ENCODE data around the gene ERVH48-1. TPM values are rescaled to one million over a fixed set of nuclear protein-coding genes. Genes with fewer than 3 reads are reported as not detected.
"Not testable (repeated sequence)": the region's sequence is repeated elsewhere in the genome, so short reads cannot be mapped to it uniquely, and the experiment has no call there.

The ERVH48-1 gene
- total RNA-seq, 1 donor: not detected

GRCh38 chr21:42959728-42960127 lies 34.3 kb upstream of the ERVH48-1 start:
- Histone ChIP-seq H3K27ac (ENCODE audit: low read depth, low read length) (no peak overlapping the region), H2AFZ (ENCODE audit: low read length) (no peak overlapping the region), H3K79me2 (ENCODE audit: insufficient read depth, low read length) (no peaks in the 10 kb centered on the region), H3K9me3 (ENCODE audit: low read depth, low read length) (no peaks in the 10 kb centered on the region), H3K27me3 (ENCODE audit: insufficient read depth, low read length) (no peaks in the 10 kb centered on the region), H3K4me1 (ENCODE audit: insufficient read depth, low read length) (no peaks in the 10 kb centered on the region), H3K4me3 (ENCODE audit: insufficient read depth, low read length) (no peak overlapping the region), H3K36me3 (ENCODE audit: insufficient read depth, low read length) (no peaks in the 10 kb centered on the region), H4K20me1 (ENCODE audit: insufficient read depth, low read length) (no peaks in the 10 kb centered on the region), H3K4me2 (ENCODE audit: insufficient read depth, low read length) (no peak overlapping the region)
- DNase-seq (ENCODE audit: insufficient read length, low spot score, missing footprints): no peak
- TF ChIP-seq CTCF (IDR thresholded peaks at IDR 0.05; ENCODE audit: extremely low read depth, low read depth, low read length): no peak

- H3K4me2 ChIP-seq (ENCODE audit: insufficient read depth, low read length); H3K4me1 ChIP-seq (ENCODE audit: insufficient read depth, low read length); H4K20me1 ChIP-seq (ENCODE audit: insufficient read depth, low read length); DNase-seq (ENCODE audit: insufficient read length, low spot score, missing footprints); H3K4me3 ChIP-seq (ENCODE audit: insufficient read depth, low read length); H3K27ac ChIP-seq (ENCODE audit: low read depth, low read length); H3K36me3 ChIP-seq (ENCODE audit: insufficient read depth, low read length); H3K79me2 ChIP-seq (ENCODE audit: insufficient read depth, low read length); H2AFZ ChIP-seq (ENCODE audit: low read length); H3K27me3 ChIP-seq (ENCODE audit: insufficient read depth, low read length); H3K9me3 ChIP-seq (ENCODE audit: low read depth, low read length): not testable (repeated sequence)
Measured at GRCh38 chr21:42958122-42958521, 32.7 kb upstream of the ERVH48-1 start.

DNA sequence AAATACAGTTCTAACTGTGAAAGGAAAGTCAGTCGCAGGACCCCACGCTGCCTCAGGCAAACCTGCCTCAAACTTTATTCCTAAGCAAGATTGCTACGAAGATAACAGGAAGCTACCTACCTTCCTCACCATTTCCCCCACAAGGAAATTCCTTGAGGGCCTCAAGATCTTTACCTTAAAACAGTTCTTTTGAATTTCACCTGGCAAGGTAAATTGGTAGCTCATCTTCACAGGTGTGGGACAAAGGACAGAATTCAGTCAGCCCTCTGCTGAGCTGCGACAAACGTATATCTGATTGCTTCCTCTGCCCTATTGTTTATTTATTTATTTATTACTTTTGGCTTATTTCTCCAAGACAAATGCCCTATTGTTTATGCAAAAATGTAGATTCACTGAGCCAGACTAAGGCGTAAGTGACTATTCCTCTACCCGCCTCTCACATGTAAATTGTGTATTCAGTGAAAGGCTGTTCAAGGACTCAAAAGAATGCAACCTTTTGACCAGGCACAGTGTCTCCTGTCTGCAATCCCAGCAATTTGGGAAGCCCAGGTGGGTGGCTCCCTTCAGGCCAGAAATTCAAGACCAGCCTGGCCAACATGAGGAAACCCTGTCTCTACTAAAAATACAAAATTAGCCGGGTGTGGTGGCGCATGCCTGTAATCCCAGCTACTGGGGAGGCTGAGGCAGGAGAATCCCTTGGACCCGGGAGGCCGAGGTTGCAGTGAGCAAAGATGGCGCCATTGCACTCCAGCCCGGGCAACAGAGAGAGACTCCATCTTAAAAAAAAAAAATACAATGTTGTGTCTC lies 31.6 kb upstream of the ERVH48-1 start:
- Histone ChIP-seq H4K20me1 (ENCODE audit: insufficient read depth, low read length) (no peaks in the 10 kb centered on the region), H3K4me2 (ENCODE audit: insufficient read depth, low read length) (no peak overlapping the region), H3K79me2 (ENCODE audit: insufficient read depth, low read length) (no peaks in the 10 kb centered on the region), H3K9me3 (ENCODE audit: low read depth, low read length) (no peaks in the 10 kb centered on the region), H2AFZ (ENCODE audit: low read length) (no peak overlapping the region), H3K27me3 (ENCODE audit: insufficient read depth, low read length) (no peaks in the 10 kb centered on the region), H3K4me3 (ENCODE audit: insufficient read depth, low read length) (no peak overlapping the region), H3K27ac (ENCODE audit: low read depth, low read length) (no peak overlapping the region), H3K36me3 (ENCODE audit: insufficient read depth, low read length) (no peaks in the 10 kb centered on the region), H3K4me1 (ENCODE audit: insufficient read depth, low read length) (no peaks in the 10 kb centered on the region)
- no peak for DNase-seq (ENCODE audit: insufficient read length, low spot score, missing footprints)
- TF ChIP-seq CTCF (IDR thresholded peaks at IDR 0.05; ENCODE audit: extremely low read depth, low read depth, low read length): no peak

GRCh38 chr21:42951193-42951592 lies 25.8 kb upstream of the ERVH48-1 start:
- not testable (repeated sequence) for H2AFZ ChIP-seq (ENCODE audit: low read length); H3K4me2 ChIP-seq (ENCODE audit: insufficient read depth, low read length); H3K27me3 ChIP-seq (ENCODE audit: insufficient read depth, low read length); H3K4me1 ChIP-seq (ENCODE audit: insufficient read depth, low read length); H3K9me3 ChIP-seq (ENCODE audit: low read depth, low read length); H3K4me3 ChIP-seq (ENCODE audit: insufficient read depth, low read length); H3K27ac ChIP-seq (ENCODE audit: low read depth, low read length); DNase-seq (ENCODE audit: insufficient read length, low spot score, missing footprints); H4K20me1 ChIP-seq (ENCODE audit: insufficient read depth, low read length); H3K79me2 ChIP-seq (ENCODE audit: insufficient read depth, low read length); H3K36me3 ChIP-seq (ENCODE audit: insufficient read depth, low read length)

GRCh38 chr21:42949094-42949755 lies 23.8 kb upstream of the ERVH48-1 start:
- H3K36me3 ChIP-seq (ENCODE audit: insufficient read depth, low read length); H4K20me1 ChIP-seq (ENCODE audit: insufficient read depth, low read length); H3K4me1 ChIP-seq (ENCODE audit: insufficient read depth, low read length); H3K4me3 ChIP-seq (ENCODE audit: insufficient read depth, low read length); H3K27ac ChIP-seq (ENCODE audit: low read depth, low read length); H3K9me3 ChIP-seq (ENCODE audit: low read depth, low read length); H3K79me2 ChIP-seq (ENCODE audit: insufficient read depth, low read length); H3K27me3 ChIP-seq (ENCODE audit: insufficient read depth, low read length); DNase-seq (ENCODE audit: insufficient read length, low spot score, missing footprints); H2AFZ ChIP-seq (ENCODE audit: low read length): not testable (repeated sequence)
- peak overlapping the region; percentile 51 for H3K4me2 ChIP-seq (ENCODE audit: insufficient read depth, low read length)
